Activated CD4-positive, alpha-beta memory T cell treated with anti-CD3 and anti-CD28 coated beads for 36 hours (primary cell): ENCODE measurements around the gene FAM117A. TPM values are rescaled to one million over a fixed set of nuclear protein-coding genes. Genes with fewer than 3 reads are reported as not detected.
A peak's percentile ranks its signal among the peaks of the same experiment; 100 is the strongest.

Experiments used
- CTCF ChIA-PET: fragments of 350-600 bp; sonication (Branson Sonifier 250); formaldehyde crosslinking; loops from one replicate; lab custom pipeline; 2021; ENCODE audit warnings: antibody characterized with exemption, inconsistent platforms; lab: Charles Lee
- POLR2A ChIA-PET: fragments of 350-600 bp; sonication (Branson Sonifier 250); formaldehyde crosslinking; loops from one replicate; lab custom pipeline; 2021; ENCODE audit warnings: antibody characterized with exemption; lab: Charles Lee
- DNase-seq: peaks from one replicate; pipeline ENCODE4 v3.0.0-alpha.2; 2020
- H3K27ac Mint-ChIP-seq: one replicate; pipeline ENCODE4 v1.8.0; 2021; ENCODE audit warnings: mixed read lengths
- H3K27me3 Mint-ChIP-seq: one replicate; pipeline ENCODE4 v1.8.0; 2021; ENCODE audit warnings: mixed read lengths
- H3K36me3 Mint-ChIP-seq: one replicate; pipeline ENCODE4 v1.8.0; 2021; ENCODE audit warnings: mixed read lengths
- H3K4me1 Mint-ChIP-seq: one replicate; pipeline ENCODE4 v1.8.0; 2021; ENCODE audit warnings: low read depth, mixed read lengths
- H3K4me3 Mint-ChIP-seq: one replicate; pipeline ENCODE4 v1.8.0; 2021; ENCODE audit warnings: mild to moderate bottlenecking, mixed read lengths
- H3K9me3 Mint-ChIP-seq: one replicate; pipeline ENCODE4 v1.8.0; 2021; ENCODE audit warnings: mixed read lengths
- intact Hi-C: fragments of 100-400 bp; cut with micrococcal nuclease; formaldehyde crosslinking; loops from one replicate; pipeline ENCODE4 v1.15.1; 2023
- total RNA-seq, 2 experiments: library from RNA; stranded (reverse); gene quantifications; one replicate each; pipeline ENCODE4 v1.2.3, GENCODE V29; 2021

Gene FAM117A
- total RNA-seq, 2 experiments from 2014 or later = 20.9 to 21.6 TPM

DNA sequence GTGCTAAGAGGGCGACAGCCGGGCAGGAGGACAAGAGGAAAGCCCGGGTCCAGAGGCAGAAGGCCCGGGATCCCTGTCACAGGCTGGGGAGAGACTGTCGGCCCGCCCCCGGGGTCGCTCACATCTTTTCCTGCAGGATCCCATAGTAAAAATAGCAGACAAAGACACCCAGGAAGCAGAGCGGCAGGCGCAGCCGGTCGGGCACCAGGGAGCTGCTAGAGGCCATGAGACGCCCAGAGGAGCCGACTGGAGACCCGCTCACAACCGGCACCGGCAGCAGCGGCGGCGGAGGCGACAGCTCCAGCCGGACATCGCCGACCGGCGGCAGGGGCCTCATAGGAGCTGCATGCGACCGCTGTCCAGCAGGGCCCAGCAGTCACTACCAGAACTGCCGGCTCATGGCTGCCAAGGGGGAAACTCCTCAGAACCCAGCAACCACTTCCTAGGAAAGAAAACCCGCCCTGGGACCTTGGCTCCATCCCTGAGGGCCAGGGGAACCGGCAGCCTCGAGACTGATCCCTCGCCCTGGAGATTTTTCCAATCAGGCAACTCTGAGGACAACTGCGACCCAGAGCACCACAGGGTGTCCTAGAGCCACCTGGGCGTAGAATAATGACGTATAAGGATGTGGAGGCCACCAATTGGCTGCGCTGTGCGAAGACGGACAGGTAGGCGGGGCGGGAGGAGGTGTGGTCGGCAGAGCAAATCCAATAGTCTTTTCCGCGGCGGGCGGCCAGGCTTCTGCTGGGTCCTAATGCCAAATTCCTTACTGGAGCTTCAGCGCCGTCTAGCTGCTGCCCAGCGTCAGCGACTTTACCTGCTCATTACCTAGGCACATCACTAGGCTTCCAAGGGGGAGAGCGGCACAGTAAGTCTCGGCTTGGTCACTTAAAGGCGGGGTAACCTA is 56.1 kb downstream of the FAM117A start, which contains the start of gene SLC35B1:
SLC35B1 (minus strand) TSS at position 357 of the 907 bp plus-strand sequence; CDS start at position 226, 131 bp downstream.
- H3K36me3 Mint-ChIP-seq = peaks cover 26% of the 10 kb centered on the region

DNA sequence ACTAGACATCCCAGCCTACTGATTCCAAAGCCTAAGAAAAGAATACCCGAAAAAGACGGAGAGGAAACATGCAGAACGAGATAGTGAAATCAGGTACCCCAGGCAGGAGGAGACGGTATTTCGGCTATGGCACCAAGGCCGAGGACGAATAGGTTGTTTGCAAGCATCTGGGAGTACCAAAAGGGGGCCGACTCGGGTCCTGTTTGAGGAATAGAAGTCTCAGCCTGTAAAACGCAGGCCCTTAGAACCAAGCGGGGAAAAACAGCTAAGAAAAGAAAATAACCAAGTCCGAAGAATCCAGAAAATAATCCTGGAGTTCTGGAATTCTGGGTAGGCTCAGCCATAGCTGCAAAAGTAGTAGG is 56.7 kb downstream of the FAM117A start:
- H3K9me3 Mint-ChIP-seq = no peaks in the 10 kb centered on the region
- POLR2A ChIA-PET = interaction anchor here (0.9 to 2.5 kb wide), 13 partner anchors 8 to 144 kb away, joined by 3 to 20 read pairs (median 4); partner anchors contain the start of genes FAM117A and KAT7
- peak overlapping the region; percentile 98 for H3K27ac Mint-ChIP-seq
- CTCF ChIA-PET = interaction anchor here (1.0 to 24.6 kb wide), 25 partner anchors 10 to 300 kb away, joined by 3 to 564 read pairs (median 6); partner anchors contain the start of genes FAM117A, KAT7, NXPH3 and SPOP
- H3K4me3 Mint-ChIP-seq = peak overlapping the region; percentile 91
- DNase-seq = peak; percentile 39
- H3K27me3 Mint-ChIP-seq = no peaks in the 10 kb centered on the region
- peaks cover 27% of the 10 kb centered on the region for H3K36me3 Mint-ChIP-seq
- H3K4me1 Mint-ChIP-seq = peaks cover 42% of the 10 kb centered on the region
- intact Hi-C loops = loop anchor here (10.0 kb wide), 1 partner anchor 288 kb away; the partner anchor contains the start of gene DLX3

More for the DNA sequence above, 56.1 kb downstream of the FAM117A start, which contains the start of gene SLC35B1:
- peak; percentile 99 for DNase-seq
- intact Hi-C loops = loop anchor here (1.0 to 10.0 kb wide), 10 partner anchors 9 to 287 kb away; partner anchors contain the start of genes DLX3, FAM117A, KAT7 and SPOP
- no peaks in the 10 kb centered on the region for H3K9me3 Mint-ChIP-seq
- ChIA-PET CTCF (interaction anchor here (0.6 to 24.6 kb wide), 37 partner anchors 9 to 300 kb away, joined by 3 to 564 read pairs (median 5); partner anchors contain the start of genes FAM117A, KAT7, NXPH3 and SPOP), POLR2A (interaction anchor here (0.9 to 2.5 kb wide), 16 partner anchors 8 to 144 kb away, joined by 3 to 20 read pairs (median 4); partner anchors contain the start of genes FAM117A and KAT7)
- H3K27ac Mint-ChIP-seq = peak within 1 kb of the TSS; percentile 98
- peaks cover 42% of the 10 kb centered on the region for H3K4me1 Mint-ChIP-seq
- H3K4me3 Mint-ChIP-seq = peak within 1 kb of the TSS; percentile 91
- no peaks in the 10 kb centered on the region for H3K27me3 Mint-ChIP-seq

DNA sequence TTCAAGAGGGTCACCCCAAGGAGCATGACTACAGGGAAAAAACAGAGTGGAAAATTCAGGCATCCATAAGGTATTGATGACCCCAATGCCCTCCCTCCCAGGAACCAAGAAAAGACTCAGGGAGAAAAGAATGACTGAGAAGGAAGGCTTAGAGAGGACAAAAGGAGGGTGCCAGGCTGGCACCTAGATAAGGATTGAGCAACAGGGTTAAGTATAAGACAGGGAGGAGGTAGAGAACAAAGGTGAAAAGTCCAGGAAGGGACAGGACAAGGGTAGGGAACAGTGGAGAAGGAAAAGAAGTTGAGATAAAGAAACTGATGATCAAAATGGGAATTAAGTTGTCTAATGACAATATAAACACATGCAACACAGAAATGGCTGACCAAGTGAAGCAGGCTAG is 58.7 kb downstream of the FAM117A start:
- no peak overlapping the region for H3K4me3 Mint-ChIP-seq
- DNase-seq = no peak
- ChIA-PET POLR2A (no interaction called here), CTCF (interaction anchor here (1.4 to 24.6 kb wide), 4 partner anchors 8 to 146 kb away, joined by 4 to 564 read pairs (median 38); partner anchors contain the start of gene NXPH3)
- intact Hi-C loops = loop anchor here (10.0 kb wide), 1 partner anchor 290 kb away; the partner anchor contains the start of gene DLX3
- no peaks in the 10 kb centered on the region for H3K9me3 Mint-ChIP-seq
- peaks cover 30% of the 10 kb centered on the region for H3K36me3 Mint-ChIP-seq
- H3K27me3 Mint-ChIP-seq = no peaks in the 10 kb centered on the region
- peaks cover 42% of the 10 kb centered on the region for H3K4me1 Mint-ChIP-seq
- H3K27ac Mint-ChIP-seq = no peak overlapping the region

DNA sequence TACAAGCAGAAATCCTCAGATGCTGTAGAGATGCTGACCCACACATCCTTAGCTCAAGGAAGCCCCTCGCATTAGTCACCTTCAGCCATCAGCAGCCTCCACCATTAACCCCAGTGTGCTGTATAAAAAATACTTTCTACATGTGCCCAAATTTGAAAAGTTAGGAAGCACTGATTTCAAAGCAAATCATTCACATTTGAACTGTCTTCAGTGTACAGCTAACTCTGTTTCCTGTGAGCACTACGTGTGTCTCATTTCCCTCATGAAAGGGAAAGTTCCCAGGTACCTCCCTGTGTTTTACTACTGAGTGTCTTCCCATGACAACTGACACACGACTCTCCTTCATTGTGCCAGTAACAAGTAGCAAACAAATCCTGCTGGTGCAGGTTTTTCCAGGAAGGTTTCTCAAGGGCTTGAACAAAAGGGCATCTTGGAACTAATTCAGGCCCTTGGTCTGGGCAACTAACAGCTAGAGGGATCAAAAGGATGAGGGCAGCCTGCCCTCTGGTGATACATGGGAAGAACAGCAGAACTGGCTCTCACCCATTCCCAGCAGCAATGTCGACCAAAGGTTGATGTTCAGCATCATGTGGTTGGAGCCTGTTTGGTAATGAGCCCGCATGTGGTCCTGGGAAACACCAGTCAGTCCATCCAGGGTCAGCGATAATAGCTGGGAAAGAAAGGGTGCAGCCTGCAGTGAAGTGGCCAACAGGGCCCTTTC is 60.2 kb downstream of the FAM117A start:
- POLR2A ChIA-PET = no interaction called here
- intact Hi-C loops = loop anchor here (10.0 kb wide), 1 partner anchor 291 kb away; the partner anchor contains the start of gene DLX3
- Mint-ChIP-seq H3K36me3 (peaks cover 37% of the 10 kb centered on the region), H3K27ac (peak overlapping the region; percentile 49), H3K27me3 (no peaks in the 10 kb centered on the region), H3K9me3 (no peaks in the 10 kb centered on the region), H3K4me3 (no peak overlapping the region), H3K4me1 (peaks cover 29% of the 10 kb centered on the region)
- CTCF ChIA-PET = interaction anchor here (0.5 to 24.6 kb wide), 6 partner anchors 7 to 148 kb away, joined by 4 to 564 read pairs (median 11); partner anchors contain the start of gene NXPH3
- peak; percentile 26 for DNase-seq

DNA sequence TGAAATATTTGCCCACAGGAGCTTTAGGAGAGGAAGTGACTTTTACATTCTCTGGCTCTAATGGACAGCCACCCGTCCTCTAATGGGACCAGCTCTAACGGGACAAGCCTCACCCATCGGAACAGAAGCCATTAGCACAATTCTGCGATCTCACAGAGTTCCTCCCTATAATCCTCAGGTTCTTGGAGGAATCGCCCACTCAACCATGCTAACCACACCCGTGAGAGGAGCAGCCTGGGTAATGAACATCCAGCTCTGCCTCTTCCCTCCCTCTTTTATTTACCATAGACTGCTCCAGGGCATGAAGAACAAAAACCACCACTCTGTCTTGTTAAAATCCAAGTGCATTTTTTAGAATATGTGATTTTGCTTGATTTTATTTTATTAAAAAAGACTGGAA is 63.0 kb downstream of the FAM117A start:
- no peak for DNase-seq
- Mint-ChIP-seq H3K4me3 (no peak overlapping the region), H3K27ac (peak overlapping the region; percentile 11), H3K27me3 (no peaks in the 10 kb centered on the region), H3K4me1 (peaks cover 20% of the 10 kb centered on the region), H3K9me3 (no peaks in the 10 kb centered on the region), H3K36me3 (peaks cover 31% of the 10 kb centered on the region)
- CTCF ChIA-PET = interaction anchor here (1.5 to 24.6 kb wide), 2 partner anchors 14 to 129 kb away, joined by 4 to 564 read pairs; partner anchors contain the start of gene NXPH3
- intact Hi-C loops = loop anchor here (10.0 kb wide), 1 partner anchor 294 kb away; the partner anchor contains the start of gene DLX3
- POLR2A ChIA-PET = no interaction called here

DNA sequence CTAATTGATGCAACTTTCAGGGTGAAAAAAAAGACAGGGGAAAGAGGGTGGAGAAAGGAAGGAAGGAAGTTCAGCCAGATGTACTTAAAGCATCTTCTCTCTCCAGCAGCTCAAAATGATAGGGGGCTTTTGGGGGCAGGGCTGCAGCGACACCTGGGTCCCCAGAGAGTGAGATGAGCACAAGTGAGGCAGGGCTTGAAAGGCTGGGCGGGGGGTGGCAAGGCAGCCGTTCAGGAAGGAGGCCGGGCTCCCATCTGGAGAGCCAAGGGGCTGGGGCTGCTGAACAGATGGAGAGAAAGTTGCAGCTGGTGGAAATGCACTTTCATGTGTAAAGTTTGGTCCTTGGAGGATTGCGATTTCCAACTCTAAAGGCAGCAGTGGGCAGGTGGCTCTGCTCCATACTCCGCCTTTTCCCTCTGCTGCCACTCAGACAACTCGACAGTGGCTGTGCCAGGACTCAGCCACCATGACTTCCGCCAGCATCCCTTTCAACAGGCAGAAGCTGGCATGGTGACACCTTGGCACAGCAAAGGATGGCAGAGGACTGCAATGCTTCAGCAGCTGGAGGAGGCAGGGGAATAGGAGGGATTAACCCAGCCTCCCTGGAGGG is 63.9 kb downstream of the FAM117A start:
- POLR2A ChIA-PET = interaction anchor here (1.0 kb wide), 1 partner anchor 8 kb away, joined by 3 read pairs; the partner anchor contains the start of gene SLC35B1

DNA sequence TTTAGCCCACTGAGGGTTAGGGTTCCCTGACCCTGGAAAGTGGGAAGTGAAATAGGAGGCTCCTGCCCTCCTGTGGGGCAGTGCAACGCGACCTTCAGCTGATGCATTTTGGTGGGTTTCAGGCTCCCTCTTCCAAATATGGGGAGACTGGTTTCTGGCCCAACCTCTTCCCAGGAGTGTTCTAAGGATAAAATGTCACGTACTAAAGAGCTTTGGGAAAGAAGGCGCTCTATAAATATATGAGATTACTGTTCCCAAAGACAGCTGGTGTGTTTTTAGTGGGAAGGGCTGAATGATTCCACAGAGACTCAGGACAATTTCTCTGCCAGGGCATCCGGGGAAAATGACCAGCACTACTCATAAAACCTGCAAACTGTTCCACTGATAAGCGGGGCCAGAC is 65.9 kb downstream of the FAM117A start:
- Mint-ChIP-seq H3K4me3 (no peak overlapping the region), H3K9me3 (no peaks in the 10 kb centered on the region), H3K27me3 (no peaks in the 10 kb centered on the region), H3K36me3 (peaks cover 18% of the 10 kb centered on the region), H3K27ac (no peak overlapping the region), H3K4me1 (peaks cover 20% of the 10 kb centered on the region)
- CTCF ChIA-PET = interaction anchor here (0.7 to 24.6 kb wide), 4 partner anchors 10 to 299 kb away, joined by 3 to 564 read pairs (median 36); partner anchors contain the start of genes NXPH3 and SLC35B1
- intact Hi-C loops = loop anchor here (5.0 kb wide), 1 partner anchor 286 kb away; the partner anchor contains the start of gene PHB1
- no peak for DNase-seq
- POLR2A ChIA-PET = interaction anchor here (1.2 kb wide), 1 partner anchor 129 kb away, joined by 3 read pairs; no protein-coding TSS in a partner anchor

More for the DNA sequence above, 63.9 kb downstream of the FAM117A start:
- no peaks in the 10 kb centered on the region for H3K27me3 Mint-ChIP-seq
- CTCF ChIA-PET = interaction anchor here (0.7 to 24.6 kb wide), 5 partner anchors 8 to 143 kb away, joined by 3 to 564 read pairs (median 4); partner anchors contain the start of genes NXPH3 and SLC35B1
- H3K9me3 Mint-ChIP-seq = no peaks in the 10 kb centered on the region
- intact Hi-C loops = loop anchor here (5.0 to 10.0 kb wide), 2 partner anchors 288 to 295 kb away; partner anchors contain the start of genes DLX3 and PHB1
- no peak for DNase-seq
- H3K4me1 Mint-ChIP-seq = peaks cover 23% of the 10 kb centered on the region
- no peak overlapping the region for H3K4me3 Mint-ChIP-seq
- peaks cover 26% of the 10 kb centered on the region for H3K36me3 Mint-ChIP-seq
- peak overlapping the region; percentile 11 for H3K27ac Mint-ChIP-seq

DNA sequence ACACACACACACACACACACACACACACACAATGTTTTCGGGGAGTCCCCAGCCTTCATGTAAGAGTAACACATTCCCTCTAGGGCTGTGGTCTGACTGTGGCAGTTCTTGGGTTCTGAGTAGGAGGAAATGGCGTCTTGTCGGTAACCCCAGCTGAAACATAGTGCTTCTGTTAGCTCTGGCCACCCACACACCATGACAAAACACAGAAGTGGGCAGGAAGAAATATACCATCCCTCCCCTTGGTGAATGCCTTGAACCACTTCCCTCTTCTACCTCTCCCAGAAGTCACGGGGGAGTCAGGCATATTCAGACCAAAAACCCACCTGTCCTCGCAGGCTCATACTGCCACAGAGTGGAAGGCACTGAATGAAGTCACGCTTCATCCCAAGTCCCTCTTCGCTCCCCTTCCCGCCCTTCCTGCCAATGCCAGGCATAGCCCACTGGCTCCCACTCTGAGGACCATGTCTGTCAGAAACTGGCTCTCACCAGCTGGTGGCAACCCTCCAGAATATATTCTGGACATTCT is 67.6 kb downstream of the FAM117A start:
- Mint-ChIP-seq H3K27ac (peak overlapping the region; percentile 81), H3K27me3 (no peaks in the 10 kb centered on the region), H3K9me3 (no peaks in the 10 kb centered on the region), H3K36me3 (peaks cover 14% of the 10 kb centered on the region), H3K4me3 (peak overlapping the region; percentile 30), H3K4me1 (peaks cover 22% of the 10 kb centered on the region)
- ChIA-PET POLR2A (interaction anchor here (0.6 to 2.0 kb wide), 12 partner anchors 12 to 126 kb away, joined by 3 to 9 read pairs (median 4); partner anchors contain the start of genes FAM117A, KAT7, SLC35B1 and SPOP), CTCF (interaction anchor here (0.6 to 24.6 kb wide), 51 partner anchors 9 to 398 kb away, joined by 3 to 564 read pairs (median 5); partner anchors contain the start of genes FAM117A, NXPH3, SLC35B1 and SPOP)
- intact Hi-C loops = loop anchor here (1.0 to 5.0 kb wide), 7 partner anchors 12 to 284 kb away; partner anchors contain the start of genes KAT7 and PHB1
- DNase-seq = peak; percentile 91

DNA sequence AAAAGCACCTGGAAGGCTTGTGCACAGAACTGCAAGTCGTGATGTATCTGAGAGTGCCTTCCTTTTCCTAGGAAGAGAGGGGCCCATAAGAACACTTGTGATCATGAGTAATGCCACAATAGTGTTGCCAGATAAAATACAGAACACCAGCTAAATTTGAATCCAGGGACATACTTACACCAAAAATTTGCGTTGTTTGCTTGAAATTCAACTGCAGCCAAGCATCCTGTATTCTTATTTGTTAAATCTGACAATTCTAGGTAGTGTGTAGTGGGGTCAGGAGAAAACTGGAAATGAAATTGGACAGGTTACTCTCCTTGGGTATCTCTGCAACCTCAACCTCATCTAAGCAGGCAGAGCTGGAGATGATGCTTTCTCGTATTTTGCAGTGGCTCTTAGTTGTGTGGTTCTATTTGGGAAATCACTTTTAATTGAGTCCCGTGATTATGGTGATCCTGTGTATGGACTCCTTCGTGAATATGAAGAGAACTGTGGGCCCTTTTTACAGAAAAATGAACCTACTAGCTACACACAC is 68.2 kb downstream of the FAM117A start:
- DNase-seq = no peak
- peaks cover 26% of the 10 kb centered on the region for H3K4me1 Mint-ChIP-seq

More for the DNA sequence above, 68.2 kb downstream of the FAM117A start:
- Mint-ChIP-seq H3K36me3 (peaks cover 10% of the 10 kb centered on the region), H3K9me3 (no peaks in the 10 kb centered on the region), H3K4me3 (peak overlapping the region; percentile 30), H3K27ac (peak overlapping the region; percentile 81), H3K27me3 (no peaks in the 10 kb centered on the region)
- intact Hi-C loops = loop anchor here (1.0 to 5.0 kb wide), 8 partner anchors 13 to 283 kb away; partner anchors contain the start of genes KAT7, NXPH3 and PHB1
- CTCF ChIA-PET = interaction anchor here (0.6 to 24.6 kb wide), 50 partner anchors 8 to 399 kb away, joined by 3 to 564 read pairs (median 5); partner anchors contain the start of genes FAM117A, NXPH3, SLC35B1 and SPOP
- POLR2A ChIA-PET = interaction anchor here (0.7 to 2.0 kb wide), 10 partner anchors 12 to 126 kb away, joined by 3 to 9 read pairs (median 4); partner anchors contain the start of genes FAM117A, KAT7, SLC35B1 and SPOP
